Panc1 (cell line): Measurements from ENCODE around the gene CEP78. TPM values are rescaled to one million over a fixed set of nuclear protein-coding genes. Genes with fewer than 3 reads are reported as not detected.

ENCODE experiments used
- ATAC-seq: fragments of 200-7000 bp; cut with Tn5 transposase; 2 replicates; pipeline ENCODE4 v1.9.1; 2020; ENCODE audit warnings: mild to moderate bottlenecking, moderate library complexity
- BruUV-seq: library from RNA; stranded (reverse); fragments of 400-500 nt; replicated peaks from 2 replicates; lab custom pipeline; 2021; lab: Mats Ljungman, UMichigan
- CTCF ChIA-PET: fragments of 300-600 bp; sonication (Branson Sonifier 250); formaldehyde crosslinking; loops from one replicate; lab custom pipeline; 2022; ENCODE audit warnings: antibody characterized with exemption; lab: Charles Lee
- POLR2A ChIA-PET: fragments of 300-600 bp; sonication (Branson Sonifier 250); formaldehyde crosslinking; loops from one replicate; lab custom pipeline; 2022; ENCODE audit warnings: antibody characterized with exemption; lab: Charles Lee
- DNase-seq: peaks from one replicate; pipeline ENCODE4 v3.0.0-alpha.2; 2010; ENCODE audit warnings: low read depth, low spot score
- H3K27ac ChIP-seq: 2 replicates; pipeline ENCODE4 v1.5.1; 2011; ENCODE audit warnings: mild to moderate bottlenecking, low read length, inconsistent platforms
- H3K27me3 ChIP-seq: fragments of 200-500 bp; sonication (Bioruptor generic); 2 replicates; pipeline ENCODE4 v1.6.0; 2014; ENCODE audit warnings: low read length, inconsistent platforms; ENCODE audit not compliant: control insufficient read depth, insufficient read depth
- H3K36me3 ChIP-seq: fragments of 200-500 bp; sonication (Bioruptor generic); 2 replicates; pipeline ENCODE4 v1.5.1; 2014; ENCODE audit warnings: inconsistent platforms, mild to moderate bottlenecking, low read length, moderate library complexity; ENCODE audit not compliant: control insufficient read depth, insufficient read depth
- H3K4me1 ChIP-seq: 2 replicates; pipeline ENCODE4 v1.5.1; 2011; ENCODE audit warnings: inconsistent platforms, mild to moderate bottlenecking, low read length, moderate library complexity; ENCODE audit not compliant: control insufficient read depth, insufficient read depth
- H3K4me3 ChIP-seq, 2 experiments: 2 replicates each; pipeline ENCODE4 v1.5.1; 2011 to 2012; ENCODE audit warnings: low read depth in 2 of 2, low read length in 2 of 2, mild to moderate bottlenecking in 2 of 2, inconsistent platforms in 1 of 2, moderate library complexity in 1 of 2
- H3K9me3 ChIP-seq: fragments of 200-500 bp; sonication (Bioruptor generic); 2 replicates; pipeline ENCODE4 v1.5.1; 2014; ENCODE audit warnings: low read depth, mild to moderate bottlenecking, inconsistent platforms, low read length, moderate library complexity; ENCODE audit not compliant: control insufficient read depth, insufficient read depth
- POLR2AphosphoS5 ChIP-seq: IDR thresholded peaks from 2 replicates; pipeline ENCODE4 v1.6.1; 2012; ENCODE audit warnings: mild to moderate bottlenecking, low read depth, low read length, moderate library complexity
- SIN3A ChIP-seq: IDR thresholded peaks from 2 replicates; pipeline ENCODE4 v1.6.1; 2012; ENCODE audit warnings: low read depth, mild to moderate bottlenecking, low read length, moderate library complexity, borderline replicate concordance; ENCODE audit not compliant: insufficient read depth
- TCF7L2 ChIP-seq: IDR thresholded peaks from 2 replicates; pipeline ENCODE4 v1.6.1; 2011; ENCODE audit warnings: mild to moderate bottlenecking, low read depth, low read length, inconsistent platforms
- in situ Hi-C: cut with HindIII; loops from 2 replicates; pipeline ENCODE4 v1.10.0; 2016; ENCODE audit warnings: low sequenced_read_pairs, low pct_unique_long_range_greater_than_20kb
- intact Hi-C: fragments of 100-400 bp; cut with micrococcal nuclease; formaldehyde crosslinking; loops from one replicate; pipeline ENCODE4 v1.10.0; 2022; ENCODE audit not compliant: unreplicated experiment
- total RNA-seq: library from RNA; stranded (reverse); gene quantifications from one replicate; pipeline ENCODE4 v1.2.1, GENCODE V29; 2021; ENCODE audit not compliant: unreplicated experiment
- TF ChIP-seq, protein P1 (sequence below), 2 experiments: IDR thresholded peaks; 2 replicates each; pipeline ENCODE4 v1.6.1; 2011 to 2012; ENCODE audit warnings: low read depth in 2 of 2, control low read depth in 1 of 2, low read length in 1 of 2, mild to moderate bottlenecking in 1 of 2, moderate library complexity in 1 of 2; ENCODE audit not compliant: insufficient read depth in 1 of 2
- TF ChIP-seq, protein P2 (sequence below): fragments of 450-650 bp; IDR thresholded peaks from 2 replicates; pipeline ENCODE4 v1.5.1; 2017; ENCODE audit warnings: mild to moderate bottlenecking

Gene CEP78
- total RNA-seq, 1 experiment from 2014 or later = 25.2 TPM

DNA sequence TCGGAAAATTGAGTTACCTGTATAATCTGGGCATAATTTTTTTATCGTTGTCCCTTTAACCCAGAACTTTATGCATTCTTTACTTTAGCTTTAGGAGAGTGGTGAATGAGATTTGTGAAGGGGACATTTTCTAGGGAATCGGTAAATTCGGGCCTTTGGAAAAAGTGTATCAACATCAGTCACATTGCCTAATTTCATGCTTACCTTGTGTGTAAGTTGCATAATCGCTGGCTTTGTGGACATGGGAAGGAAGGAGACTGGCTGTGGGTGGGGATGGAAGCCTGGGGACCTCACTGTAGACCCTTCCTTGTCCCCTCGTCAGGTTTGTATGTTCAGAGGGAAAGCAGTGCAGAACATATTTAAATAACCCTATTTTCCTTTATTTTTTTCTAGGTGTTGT is 64.3 kb downstream of the CEP78 start:
- TSS peak; percentile 46 for BruUV-seq
- Histone ChIP-seq H3K27me3 (no peaks in the 10 kb centered on the region), H3K36me3 (peaks cover 32% of the 10 kb centered on the region), H3K4me3 (no peak overlapping the region), H3K27ac (no peak overlapping the region), H3K4me1 (peaks cover 6% of the 10 kb centered on the region; the same call in 1 of the 2 replicates), H3K9me3 (no peaks in the 10 kb centered on the region)
- ChIA-PET POLR2A (no interaction called here), CTCF (interaction anchor here (0.7 kb wide), 1 partner anchor 1631 kb away, joined by 4 read pairs; no protein-coding TSS in a partner anchor)
- DNase-seq (no peak), ATAC-seq (no peak)
- in situ Hi-C loops (no loop called here), intact Hi-C loops (no loop called here)
- no peak for TF ChIP-seq POLR2AphosphoS5

DNA sequence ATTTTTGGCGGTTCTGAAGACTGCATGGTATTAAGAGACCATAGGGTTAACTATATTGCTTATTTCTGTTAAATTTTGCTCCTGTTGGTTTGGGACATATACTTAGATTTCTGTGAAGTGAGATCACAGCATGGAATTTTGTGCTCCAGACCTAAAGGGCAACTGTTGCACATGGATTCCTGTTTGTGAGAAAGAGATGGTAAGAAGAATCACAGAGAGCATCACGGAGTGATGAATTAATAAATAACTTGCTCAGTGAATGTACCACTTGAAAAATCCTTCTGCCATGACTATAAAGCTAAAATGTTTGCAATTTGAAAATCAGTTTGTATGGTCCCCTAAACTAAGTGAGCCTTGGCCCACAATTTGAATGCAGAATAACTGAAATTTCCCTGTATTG is 65.6 kb downstream of the CEP78 start:
- DNase-seq = no peak
- no peak overlapping the region for H3K27ac ChIP-seq
- TF ChIP-seq, protein P1, sequence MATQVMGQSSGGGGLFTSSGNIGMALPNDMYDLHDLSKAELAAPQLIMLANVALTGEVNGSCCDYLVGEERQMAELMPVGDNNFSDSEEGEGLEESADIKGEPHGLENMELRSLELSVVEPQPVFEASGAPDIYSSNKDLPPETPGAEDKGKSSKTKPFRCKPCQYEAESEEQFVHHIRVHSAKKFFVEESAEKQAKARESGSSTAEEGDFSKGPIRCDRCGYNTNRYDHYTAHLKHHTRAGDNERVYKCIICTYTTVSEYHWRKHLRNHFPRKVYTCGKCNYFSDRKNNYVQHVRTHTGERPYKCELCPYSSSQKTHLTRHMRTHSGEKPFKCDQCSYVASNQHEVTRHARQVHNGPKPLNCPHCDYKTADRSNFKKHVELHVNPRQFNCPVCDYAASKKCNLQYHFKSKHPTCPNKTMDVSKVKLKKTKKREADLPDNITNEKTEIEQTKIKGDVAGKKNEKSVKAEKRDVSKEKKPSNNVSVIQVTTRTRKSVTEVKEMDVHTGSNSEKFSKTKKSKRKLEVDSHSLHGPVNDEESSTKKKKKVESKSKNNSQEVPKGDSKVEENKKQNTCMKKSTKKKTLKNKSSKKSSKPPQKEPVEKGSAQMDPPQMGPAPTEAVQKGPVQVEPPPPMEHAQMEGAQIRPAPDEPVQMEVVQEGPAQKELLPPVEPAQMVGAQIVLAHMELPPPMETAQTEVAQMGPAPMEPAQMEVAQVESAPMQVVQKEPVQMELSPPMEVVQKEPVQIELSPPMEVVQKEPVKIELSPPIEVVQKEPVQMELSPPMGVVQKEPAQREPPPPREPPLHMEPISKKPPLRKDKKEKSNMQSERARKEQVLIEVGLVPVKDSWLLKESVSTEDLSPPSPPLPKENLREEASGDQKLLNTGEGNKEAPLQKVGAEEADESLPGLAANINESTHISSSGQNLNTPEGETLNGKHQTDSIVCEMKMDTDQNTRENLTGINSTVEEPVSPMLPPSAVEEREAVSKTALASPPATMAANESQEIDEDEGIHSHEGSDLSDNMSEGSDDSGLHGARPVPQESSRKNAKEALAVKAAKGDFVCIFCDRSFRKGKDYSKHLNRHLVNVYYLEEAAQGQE (IDR thresholded peaks at IDR 0.05; ENCODE audit: insufficient read depth in 1 of 2, low read depth in 2 of 2, low read length in 1 of 2) = no peak
- no peak for TF ChIP-seq TCF7L2
- TF ChIP-seq SIN3A = no peak
- no peak for TF ChIP-seq POLR2AphosphoS5
- H3K9me3 ChIP-seq = no peaks in the 10 kb centered on the region
- H3K4me3 ChIP-seq = no peak overlapping the region
- no TSS peak for BruUV-seq
- ATAC-seq = no peak
- ChIA-PET POLR2A (no interaction called here), CTCF (no interaction called here)
- H3K36me3 ChIP-seq = peaks cover 35% of the 10 kb centered on the region
- peaks cover 2% of the 10 kb centered on the region; the same call in 1 of the 2 replicates for H3K4me1 ChIP-seq
- in situ Hi-C loops = no loop called here
- intact Hi-C loops = no loop called here
- H3K27me3 ChIP-seq = no peaks in the 10 kb centered on the region

DNA sequence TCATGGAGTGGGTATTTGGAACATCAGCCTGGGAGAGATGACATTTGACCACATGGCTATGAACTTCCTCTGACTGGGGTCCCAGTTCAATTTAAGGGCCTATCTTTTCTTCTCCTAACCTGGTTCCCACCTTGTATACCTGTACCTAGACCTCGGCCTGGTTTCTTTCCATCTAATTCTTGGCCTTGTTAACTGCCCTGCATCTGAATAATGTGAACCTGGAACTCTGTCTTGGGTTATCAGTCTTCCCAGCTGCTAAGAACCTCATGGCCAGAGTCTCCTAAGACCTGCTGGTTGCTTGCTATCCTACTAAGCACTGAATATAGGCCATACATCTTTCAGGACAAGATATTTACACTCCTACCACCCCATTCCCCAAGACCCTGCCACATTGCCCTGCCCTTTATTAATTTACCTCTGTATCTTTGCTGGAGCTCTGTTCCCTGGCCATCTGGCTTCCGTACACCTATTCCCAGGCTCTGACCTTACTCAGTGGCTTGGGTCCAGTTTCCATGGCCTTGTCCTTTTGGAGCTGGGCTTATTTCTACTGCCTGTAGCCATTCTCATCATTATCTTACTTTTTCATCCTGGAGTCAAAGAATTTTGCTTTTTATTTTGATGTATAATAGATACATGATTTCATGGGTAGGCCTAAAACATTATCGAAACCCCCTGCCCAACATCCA is 67.6 kb downstream of the CEP78 start:
- Histone ChIP-seq H3K27me3 (no peaks in the 10 kb centered on the region), H3K36me3 (peaks cover 38% of the 10 kb centered on the region), H3K4me1 (peaks cover 2% of the 10 kb centered on the region; the same call in 1 of the 2 replicates), H3K4me3 (no peak overlapping the region), H3K9me3 (no peaks in the 10 kb centered on the region), H3K27ac (no peak overlapping the region)
- BruUV-seq = no TSS peak
- in situ Hi-C loops = no loop called here
- intact Hi-C loops = no loop called here
- TF ChIP-seq, protein P2, sequence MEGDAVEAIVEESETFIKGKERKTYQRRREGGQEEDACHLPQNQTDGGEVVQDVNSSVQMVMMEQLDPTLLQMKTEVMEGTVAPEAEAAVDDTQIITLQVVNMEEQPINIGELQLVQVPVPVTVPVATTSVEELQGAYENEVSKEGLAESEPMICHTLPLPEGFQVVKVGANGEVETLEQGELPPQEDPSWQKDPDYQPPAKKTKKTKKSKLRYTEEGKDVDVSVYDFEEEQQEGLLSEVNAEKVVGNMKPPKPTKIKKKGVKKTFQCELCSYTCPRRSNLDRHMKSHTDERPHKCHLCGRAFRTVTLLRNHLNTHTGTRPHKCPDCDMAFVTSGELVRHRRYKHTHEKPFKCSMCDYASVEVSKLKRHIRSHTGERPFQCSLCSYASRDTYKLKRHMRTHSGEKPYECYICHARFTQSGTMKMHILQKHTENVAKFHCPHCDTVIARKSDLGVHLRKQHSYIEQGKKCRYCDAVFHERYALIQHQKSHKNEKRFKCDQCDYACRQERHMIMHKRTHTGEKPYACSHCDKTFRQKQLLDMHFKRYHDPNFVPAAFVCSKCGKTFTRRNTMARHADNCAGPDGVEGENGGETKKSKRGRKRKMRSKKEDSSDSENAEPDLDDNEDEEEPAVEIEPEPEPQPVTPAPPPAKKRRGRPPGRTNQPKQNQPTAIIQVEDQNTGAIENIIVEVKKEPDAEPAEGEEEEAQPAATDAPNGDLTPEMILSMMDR = no peak
- ChIA-PET CTCF (no interaction called here), POLR2A (no interaction called here)
- no peak for DNase-seq
- ATAC-seq = no peak
